Mammary epithelial cell (primary cell): ENCODE results near the gene NEK4.

Experiments
- CTCF ChIP-seq, 2 donors: IDR thresholded peaks in 1 of 2; conservative IDR thresholded peaks in 1 of 2; 2 replicates each; pipeline ENCODE4 v1.5.1; 2011 to 2012; ENCODE audit warnings: inconsistent platforms in 2 of 2, low read length in 2 of 2, mild to moderate bottlenecking in 2 of 2, control low read depth in 1 of 2, low read depth in 1 of 2; ENCODE audit not compliant: insufficient read depth in 1 of 2; ENCODE audit errors: extremely low read depth in 1 of 2
- EZH2 ChIP-seq: IDR thresholded peaks from 2 replicates; pipeline ENCODE4 v1.6.1; 2012; ENCODE audit warnings: low read length, inconsistent platforms, borderline replicate concordance

GRCh38 chr3:52685285-52685708 lies 85.4 kb downstream of the NEK4 start:
- TF ChIP-seq CTCF (conservative IDR thresholded peaks at IDR 0.05 in 1 of 2, IDR thresholded peaks at IDR 0.05 in 1 of 2; ENCODE audit: extremely low read depth in 1 of 2, insufficient read depth in 1 of 2, low read depth in 1 of 2, low read length in 2 of 2) (no peak), EZH2 (no peak)
